Subcutaneous abdominal adipose tissue (tissue), 5 donors: ENCODE data around the gene SETD7.
"Not testable (repeated sequence)": the region's sequence is repeated elsewhere in the genome, so short reads cannot be mapped to it uniquely, and the experiment has no call there.

Source experiments
- H3K27ac ChIP-seq: one replicate; pipeline ENCODE4 v1.7.0; 2013; ENCODE audit warnings: low read depth, mild to moderate bottlenecking, inconsistent platforms, low read length, moderate library complexity
- H3K27me3 ChIP-seq, 5 donors: one replicate each; pipeline ENCODE4 v1.7.0; 2013; ENCODE audit warnings: low read length in 5 of 5, inconsistent platforms in 1 of 5; ENCODE audit not compliant: control insufficient read depth in 5 of 5, insufficient read depth in 4 of 5
- H3K36me3 ChIP-seq, 5 donors: one replicate each; pipeline ENCODE4 v1.7.0; 2013; ENCODE audit warnings: low read length in 5 of 5; ENCODE audit not compliant: control insufficient read depth in 5 of 5, insufficient read depth in 5 of 5
- H3K4me1 ChIP-seq, 5 donors: one replicate each; pipeline ENCODE4 v1.7.0; 2013; ENCODE audit warnings: low read length in 5 of 5, mild to moderate bottlenecking in 3 of 5, moderate library complexity in 1 of 5; ENCODE audit not compliant: control insufficient read depth in 5 of 5, insufficient read depth in 5 of 5
- H3K4me3 ChIP-seq, 5 donors: one replicate each; pipeline ENCODE4 v1.7.0; 2013; ENCODE audit warnings: low read length in 5 of 5, low read depth in 1 of 5
- H3K9ac ChIP-seq, 5 donors: one replicate each; pipeline ENCODE4 v1.7.0; 2013; ENCODE audit warnings: low read length in 5 of 5, mild to moderate bottlenecking in 4 of 5, moderate library complexity in 3 of 5
- H3K9me3 ChIP-seq, 5 donors: one replicate each; pipeline ENCODE4 v1.7.0; 2013; ENCODE audit warnings: low read length in 5 of 5; ENCODE audit not compliant: control insufficient read depth in 5 of 5
- donor health status: healthy.
- donor health status: healthy.
- donor health status: healthy.
- donor health status: healthy.
- donor health status: healthy.

SETD7 gene

GRCh38 chr4:139451997-139452396, 104.0 kb downstream of the SETD7 start:
- no peak overlapping the region for H3K27ac ChIP-seq

GRCh38 chr4:139450586-139450985, 105.4 kb downstream of the SETD7 start:
- no peaks in the 10 kb centered on the region for H3K27me3 ChIP-seq
- H3K9me3 ChIP-seq, result no peaks in the 10 kb centered on the region
- H3K27ac ChIP-seq, result no peak overlapping the region
- H3K9ac ChIP-seq, result no peak overlapping the region
- peaks cover 3 to 28% (median 24%) of the 10 kb centered on the region in 5 donors for H3K4me1 ChIP-seq
- no peak overlapping the region for H3K4me3 ChIP-seq
- H3K36me3 ChIP-seq, result no peaks in the 10 kb centered on the region

More at GRCh38 chr4:139451997-139452396, 104.0 kb downstream of the SETD7 start:
- Histone ChIP-seq H3K27me3 (no peaks in the 10 kb centered on the region), H3K9ac (no peak overlapping the region), H3K36me3 (no peaks in the 10 kb centered on the region), H3K9me3 (no peaks in the 10 kb centered on the region), H3K4me1 (peaks cover 3 to 41% (median 37%) of the 10 kb centered on the region in 5 donors), H3K4me3 (no peak overlapping the region)

GRCh38 chr4:139447078-139447477, 108.9 kb downstream of the SETD7 start:
- H3K9me3 ChIP-seq, H3K9ac ChIP-seq, H3K4me3 ChIP-seq, H3K36me3 ChIP-seq, H3K4me1 ChIP-seq, H3K27ac ChIP-seq, H3K27me3 ChIP-seq: not testable (repeated sequence)
